Fibroblast of pulmonary artery (primary cell): ENCODE measurements around the gene FERMT3.

ENCODE experiments used
- DNase-seq: peaks from one replicate; pipeline ENCODE4 v3.0.0-alpha.2; 2010; ENCODE audit warnings: low read depth
- H3K4me3 ChIP-seq: replicated peaks from 2 replicates; pipeline ENCODE4 v1.5.1; 2011; ENCODE audit warnings: low read depth, mild to moderate bottlenecking, control low read depth, low read length, moderate library complexity
- CTCF ChIP-seq: IDR thresholded peaks from 2 replicates; pipeline ENCODE4 v1.5.1; 2011; ENCODE audit warnings: mild to moderate bottlenecking, control low read depth, low read length, inconsistent platforms; ENCODE audit errors: missing control alignments

FERMT3 gene

GRCh38 chr11:64256300-64256699, 49.8 kb downstream of the FERMT3 start:
- no peak for TF ChIP-seq CTCF
- no peak overlapping the region for H3K4me3 ChIP-seq
- DNase-seq, result no peak

- H3K4me3 ChIP-seq, result no peak overlapping the region
- DNase-seq, result no peak
- TF ChIP-seq CTCF, result no peak
Measured at GRCh38 chr11:64258356-64258755, 51.8 kb downstream of the FERMT3 start.

- TF ChIP-seq CTCF, result no peak
- DNase-seq, result no peak
- no peak overlapping the region for H3K4me3 ChIP-seq
Measured at GRCh38 chr11:64258946-64259532, 52.5 kb downstream of the FERMT3 start.

GRCh38 chr11:64259533-64260067, 53.1 kb downstream of the FERMT3 start:
- no peak for DNase-seq
- no peak for TF ChIP-seq CTCF
- no peak overlapping the region for H3K4me3 ChIP-seq

GRCh38 chr11:64260147-64260708, 53.7 kb downstream of the FERMT3 start:
- DNase-seq, result no peak
- TF ChIP-seq CTCF, result no peak
- no peak overlapping the region for H3K4me3 ChIP-seq

GRCh38 chr11:64261556-64262080, 55.1 kb downstream of the FERMT3 start:
- no peak for DNase-seq
- no peak overlapping the region for H3K4me3 ChIP-seq
- no peak for TF ChIP-seq CTCF
